ENCODE results near the gene EIF2B2. TPM values are rescaled to one million over a fixed set of nuclear protein-coding genes. Genes with fewer than 3 reads are reported as not detected.

Gene EIF2B2
- total RNA-seq, 2 donors from 2014 or later, result 35.0 to 41.6 TPM

- Histone ChIP-seq H3K36me3 (ENCODE audit: control insufficient read depth, insufficient read depth, low read length) (peaks cover 22% of the 10 kb centered on the region), H3K4me1 (ENCODE audit: control insufficient read depth, insufficient read depth, low read length) (no peaks in the 10 kb centered on the region), H3K27ac (ENCODE audit: low read depth, low read length) (no peak overlapping the region), H3K9ac (ENCODE audit: extremely low read depth, low read length, poor library complexity, severe bottlenecking) (no peak overlapping the region), H3K4me3 (ENCODE audit: low read length) (no peak overlapping the region), H3K27me3 (ENCODE audit: control insufficient read depth, insufficient read depth, low read length, poor library complexity, severe bottlenecking) (no peaks in the 10 kb centered on the region), H3K9me3 (ENCODE audit: control insufficient read depth, low read length) (no peaks in the 10 kb centered on the region)
- WGBS, 2 experiments (ENCODE audit: insufficient coverage in 1 of 2, insufficient read length in 1 of 2), result 96 to 100% methylated on average over 1 to 2 of the region's 2 CpGs
- no peaks in the 10 kb centered on the region for H3K27me3 Mint-ChIP-seq (ENCODE audit: insufficient read depth)
- H3K4me3 Mint-ChIP-seq, result no peak overlapping the region
- H3K4me1 Mint-ChIP-seq, result peaks cover 3% of the 10 kb centered on the region
- no peak for DNase-seq
- H3K9me3 Mint-ChIP-seq, result no peaks in the 10 kb centered on the region
- H3K27ac Mint-ChIP-seq, result no peak overlapping the region
- peaks cover 32% of the 10 kb centered on the region for H3K36me3 Mint-ChIP-seq (ENCODE audit: low read depth)
- no peak for TF ChIP-seq CTCF (conservative IDR thresholded peaks at IDR 0.05)
Measured at GRCh38 chr14:75040959-75041358, 38.2 kb downstream of the EIF2B2 start.

GRCh38 chr14:75041613-75042012 lies 38.9 kb downstream of the EIF2B2 start:
- no peak for DNase-seq
- Histone ChIP-seq H3K9ac (ENCODE audit: extremely low read depth, low read length, poor library complexity, severe bottlenecking) (no peak overlapping the region), H3K27me3 (ENCODE audit: control insufficient read depth, insufficient read depth, low read length, poor library complexity, severe bottlenecking) (no peaks in the 10 kb centered on the region), H3K36me3 (ENCODE audit: control insufficient read depth, insufficient read depth, low read length) (peaks cover 21% of the 10 kb centered on the region), H3K9me3 (ENCODE audit: control insufficient read depth, low read length) (no peaks in the 10 kb centered on the region), H3K27ac (ENCODE audit: low read depth, low read length) (no peak overlapping the region), H3K4me1 (ENCODE audit: control insufficient read depth, insufficient read depth, low read length) (no peaks in the 10 kb centered on the region), H3K4me3 (ENCODE audit: low read length) (no peak overlapping the region)
- H3K27me3 Mint-ChIP-seq (ENCODE audit: insufficient read depth), result no peaks in the 10 kb centered on the region
- peaks cover 30% of the 10 kb centered on the region for H3K36me3 Mint-ChIP-seq (ENCODE audit: low read depth)
- 96 to 100% methylated on average over 4 of the region's 4 CpGs for WGBS, 2 experiments (ENCODE audit: insufficient coverage in 1 of 2, insufficient read length in 1 of 2)
- H3K27ac Mint-ChIP-seq, result no peak overlapping the region
- H3K9me3 Mint-ChIP-seq, result no peaks in the 10 kb centered on the region
- no peak for TF ChIP-seq CTCF (conservative IDR thresholded peaks at IDR 0.05)
- peaks cover 3% of the 10 kb centered on the region for H3K4me1 Mint-ChIP-seq
- no peak overlapping the region for H3K4me3 Mint-ChIP-seq

GRCh38 chr14:75042035-75042434 lies 39.3 kb downstream of the EIF2B2 start:
- Mint-ChIP-seq H3K27ac (no peak overlapping the region), H3K27me3 (ENCODE audit: insufficient read depth) (no peaks in the 10 kb centered on the region), H3K36me3 (ENCODE audit: low read depth) (peaks cover 26% of the 10 kb centered on the region), H3K4me3 (no peak overlapping the region), H3K4me1 (peaks cover 3% of the 10 kb centered on the region), H3K9me3 (no peaks in the 10 kb centered on the region)
- TF ChIP-seq CTCF (conservative IDR thresholded peaks at IDR 0.05), result no peak
- Histone ChIP-seq H3K36me3 (ENCODE audit: control insufficient read depth, insufficient read depth, low read length) (peaks cover 16% of the 10 kb centered on the region), H3K9ac (ENCODE audit: extremely low read depth, low read length, poor library complexity, severe bottlenecking) (no peak overlapping the region), H3K27ac (ENCODE audit: low read depth, low read length) (no peak overlapping the region), H3K27me3 (ENCODE audit: control insufficient read depth, insufficient read depth, low read length, poor library complexity, severe bottlenecking) (no peaks in the 10 kb centered on the region), H3K4me1 (ENCODE audit: control insufficient read depth, insufficient read depth, low read length) (no peaks in the 10 kb centered on the region), H3K9me3 (ENCODE audit: control insufficient read depth, low read length) (no peaks in the 10 kb centered on the region), H3K4me3 (ENCODE audit: low read length) (no peak overlapping the region)
- no peak for DNase-seq
- WGBS, 2 experiments (ENCODE audit: insufficient coverage in 1 of 2, insufficient read length in 1 of 2), result 86 to 95% methylated on average over 2 to 6 of the region's 6 CpGs
